PFSK-1 (cell line): ENCODE results near the gene L3MBTL4.

ENCODE experiments used
- FOXP2 ChIP-seq: optimal IDR thresholded peaks from 2 replicates; pipeline ENCODE3; 2011; ENCODE audit warnings: borderline replicate concordance, control low read depth, inconsistent platforms; ENCODE audit not compliant: insufficient read depth; ENCODE audit errors: extremely low read length, extremely low read depth
- POLR2AphosphoS5 ChIP-seq: IDR thresholded peaks from 2 replicates; pipeline ENCODE4 v1.6.1; 2012; ENCODE audit warnings: low read depth, mild to moderate bottlenecking, control low read depth, low read length, moderate library complexity
- SIN3A ChIP-seq: IDR thresholded peaks from 2 replicates; pipeline ENCODE4 v1.6.1; 2012; ENCODE audit warnings: mild to moderate bottlenecking, low read length, moderate library complexity, borderline replicate concordance; ENCODE audit not compliant: insufficient read depth

- TF ChIP-seq POLR2AphosphoS5, result no peak
- TF ChIP-seq SIN3A, result no peak
- TF ChIP-seq FOXP2, result no peak
Observed at GRCh38 chr18:5982332-5982731, 432.4 kb downstream of the L3MBTL4 start.
